Caco-2 (cell line): ENCODE measurements around the gene TLK1. TPM values are rescaled to one million over a fixed set of nuclear protein-coding genes. Genes with fewer than 3 reads are reported as not detected.

Experiments used
- BruUV-seq: library from RNA; stranded (reverse); fragments of 400-500 nt; replicated peaks from 2 replicates; lab custom pipeline; 2021; lab: Mats Ljungman, UMichigan
- CTCF ChIA-PET: fragments of 300-600 bp; sonication (Branson Sonifier 250); formaldehyde crosslinking; loops from one replicate; lab custom pipeline; 2022; ENCODE audit warnings: antibody characterized with exemption; lab: Charles Lee
- POLR2A ChIA-PET: fragments of 300-600 bp; sonication (Branson Sonifier 250); formaldehyde crosslinking; loops from one replicate; lab custom pipeline; 2022; ENCODE audit warnings: antibody characterized with exemption; lab: Charles Lee
- DNase-seq, 2 experiments: peaks; one replicate each; pipeline versions ENCODE4 v3.0.0 to v3.0.0-alpha.2; 2020 to 2022
- H3K27me3 ChIP-seq: replicated peaks from 2 replicates; pipeline ENCODE4 v1.6.0; 2011; ENCODE audit warnings: low read length; ENCODE audit not compliant: control insufficient read depth, insufficient read depth
- H3K36me3 ChIP-seq: 2 replicates; pipeline ENCODE4 v1.5.1; 2011; ENCODE audit warnings: low read length; ENCODE audit not compliant: control insufficient read depth, insufficient read depth
- H3K4me1 ChIP-seq: fragments of 250-450 bp; sonication (Bioruptor Pico); 2 replicates; pipeline ENCODE4 v1.5.1; 2020; ENCODE audit warnings: mild to moderate bottlenecking
- H3K4me3 ChIP-seq: 2 replicates; pipeline ENCODE4 v1.5.1; 2011; ENCODE audit warnings: low read depth, mild to moderate bottlenecking, control low read depth, low read length
- H3K9me3 ChIP-seq: fragments of 250-450 bp; sonication (Bioruptor Pico); 2 replicates; pipeline ENCODE4 v1.5.1; 2020; ENCODE audit warnings: mild to moderate bottlenecking, moderate library complexity
- H3K27ac Mint-ChIP-seq: one replicate; pipeline ENCODE4 v1.8.0; 2022; ENCODE audit warnings: mixed read lengths; ENCODE audit not compliant: unreplicated experiment
- H3K27me3 Mint-ChIP-seq: one replicate; pipeline ENCODE4 v1.8.0; 2022; ENCODE audit warnings: mixed read lengths; ENCODE audit not compliant: insufficient read depth, unreplicated experiment
- H3K36me3 Mint-ChIP-seq: one replicate; pipeline ENCODE4 v1.8.0; 2022; ENCODE audit warnings: mild to moderate bottlenecking, mixed read lengths; ENCODE audit not compliant: insufficient read depth, unreplicated experiment
- H3K4me1 Mint-ChIP-seq: one replicate; pipeline ENCODE4 v1.8.0; 2022; ENCODE audit warnings: low read depth, mixed read lengths; ENCODE audit not compliant: unreplicated experiment
- H3K4me3 Mint-ChIP-seq: one replicate; pipeline ENCODE4 v1.8.0; 2022; ENCODE audit warnings: mild to moderate bottlenecking, moderate library complexity, mixed read lengths; ENCODE audit not compliant: unreplicated experiment
- H3K9me3 Mint-ChIP-seq: one replicate; pipeline ENCODE4 v1.8.0; 2022; ENCODE audit warnings: mixed read lengths; ENCODE audit not compliant: unreplicated experiment
- CTCF ChIP-seq, 2 experiments: fragments of 200-600 bp in 1 of 2; IDR thresholded peaks; 1 replicate in 1 of 2; 2 replicates in 1 of 2; pipeline versions ENCODE4 v1.5.1 to v1.8.0; 2011 to 2022; ENCODE audit warnings: antibody characterized with exemption in 1 of 2, control low read depth in 1 of 2, inconsistent platforms in 1 of 2, low read depth in 1 of 2, low read length in 1 of 2, mild to moderate bottlenecking in 1 of 2, moderate library complexity in 1 of 2; ENCODE audit not compliant: insufficient read depth in 1 of 2, severe bottlenecking in 1 of 2, unreplicated experiment in 1 of 2
- intact Hi-C: fragments of 100-400 bp; cut with micrococcal nuclease; formaldehyde crosslinking; loops from one replicate; pipeline ENCODE4 v1.10.0; 2022; ENCODE audit not compliant: unreplicated experiment
- total RNA-seq: library from RNA; stranded (reverse); gene quantifications from 2 replicates; pipeline ENCODE4 v1.2.3, GENCODE V29; 2022

TLK1 gene
- total RNA-seq, 1 experiment from 2014 or later, result 85.1 TPM

GRCh38 chr2:171016125-171016524 lies 144.6 kb downstream of the TLK1 start:
- no peak for TF ChIP-seq CTCF (IDR thresholded peaks at IDR 0.05; ENCODE audit: insufficient read depth in 1 of 2, low read depth in 1 of 2, low read length in 1 of 2, severe bottlenecking in 1 of 2, unreplicated experiment in 1 of 2)
- no peak for DNase-seq
- POLR2A ChIA-PET, result no interaction called here
- peaks cover 43% of the 10 kb centered on the region for H3K36me3 Mint-ChIP-seq
- no peaks in the 10 kb centered on the region for H3K9me3 Mint-ChIP-seq
- no peaks in the 10 kb centered on the region for H3K4me1 Mint-ChIP-seq
- intact Hi-C loops, result no loop called here
- H3K27ac Mint-ChIP-seq, result no peak overlapping the region
- Histone ChIP-seq H3K4me3 (no peak overlapping the region), H3K9me3 (no peaks in the 10 kb centered on the region), H3K27me3 (no peaks in the 10 kb centered on the region), H3K4me1 (no peaks in the 10 kb centered on the region), H3K36me3 (peaks cover 1% of the 10 kb centered on the region)
- CTCF ChIA-PET, result no interaction called here
- BruUV-seq, result no TSS peak
- H3K27me3 Mint-ChIP-seq, result no peaks in the 10 kb centered on the region
- no peak overlapping the region for H3K4me3 Mint-ChIP-seq

DNA sequence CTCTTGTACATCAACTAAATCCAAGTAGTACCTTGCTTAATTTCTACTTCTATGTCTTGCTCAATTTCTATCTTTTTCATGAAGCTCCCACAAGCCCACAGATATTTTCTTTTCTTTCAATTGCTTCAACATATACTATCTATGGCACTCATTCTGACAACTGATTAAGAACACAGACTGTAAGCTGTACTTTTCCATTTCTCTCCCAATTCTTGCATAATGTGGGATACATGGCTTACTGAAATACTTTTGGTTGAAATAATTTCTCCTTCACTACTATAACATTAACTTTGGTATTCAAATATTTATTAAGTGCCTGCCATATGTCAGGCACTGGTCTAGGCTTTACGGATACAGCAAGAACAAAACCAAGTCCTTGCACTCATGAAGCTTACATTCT lies 146.8 kb downstream of the TLK1 start:
- DNase-seq, result no peak
- Histone ChIP-seq H3K36me3 (peaks cover 1% of the 10 kb centered on the region), H3K27me3 (no peaks in the 10 kb centered on the region), H3K4me3 (no peak overlapping the region), H3K4me1 (no peaks in the 10 kb centered on the region), H3K9me3 (no peaks in the 10 kb centered on the region)
- H3K27ac Mint-ChIP-seq, result no peak overlapping the region
- ChIA-PET CTCF (no interaction called here), POLR2A (no interaction called here)
- no TSS peak for BruUV-seq
- intact Hi-C loops, result no loop called here
- no peaks in the 10 kb centered on the region for H3K27me3 Mint-ChIP-seq
- H3K36me3 Mint-ChIP-seq, result peaks cover 48% of the 10 kb centered on the region
- peaks cover 3% of the 10 kb centered on the region for H3K4me1 Mint-ChIP-seq
- no peak overlapping the region for H3K4me3 Mint-ChIP-seq
- no peaks in the 10 kb centered on the region for H3K9me3 Mint-ChIP-seq
- TF ChIP-seq CTCF (IDR thresholded peaks at IDR 0.05; ENCODE audit: insufficient read depth in 1 of 2, low read depth in 1 of 2, low read length in 1 of 2, severe bottlenecking in 1 of 2, unreplicated experiment in 1 of 2), result no peak

DNA sequence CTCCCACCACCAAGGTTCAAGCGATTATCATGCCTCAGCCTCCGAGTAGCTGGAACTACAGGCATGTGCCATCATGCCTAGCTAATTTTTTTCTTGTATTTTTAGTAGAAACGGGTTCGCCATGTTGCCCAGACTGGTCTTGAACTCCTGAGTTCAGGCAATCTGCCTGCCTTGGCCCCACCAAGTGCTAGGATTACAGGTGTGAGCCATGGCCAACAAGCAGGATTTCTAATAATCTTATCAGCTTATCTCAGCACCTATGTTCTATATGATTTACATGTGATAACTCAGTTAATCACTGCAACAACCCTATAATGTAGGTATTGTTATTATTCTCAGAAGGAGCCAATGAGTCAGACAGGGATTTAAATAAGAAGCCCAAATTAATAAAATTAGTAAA lies 151.3 kb downstream of the TLK1 start:
- Histone ChIP-seq H3K4me3 (no peak overlapping the region), H3K36me3 (no peaks in the 10 kb centered on the region; the same call in none of the 2 replicates), H3K9me3 (no peaks in the 10 kb centered on the region), H3K27me3 (no peaks in the 10 kb centered on the region), H3K4me1 (no peaks in the 10 kb centered on the region)
- BruUV-seq, result no TSS peak
- H3K9me3 Mint-ChIP-seq, result no peaks in the 10 kb centered on the region
- H3K4me3 Mint-ChIP-seq, result no peak overlapping the region
- peaks cover 7% of the 10 kb centered on the region for H3K4me1 Mint-ChIP-seq
- TF ChIP-seq CTCF (IDR thresholded peaks at IDR 0.05; ENCODE audit: insufficient read depth in 1 of 2, low read depth in 1 of 2, low read length in 1 of 2, severe bottlenecking in 1 of 2, unreplicated experiment in 1 of 2), result no peak
- H3K27ac Mint-ChIP-seq, result no peak overlapping the region
- intact Hi-C loops, result no loop called here
- CTCF ChIA-PET, result interaction anchor here (3.1 kb wide), 1 partner anchor 78 kb away, joined by 8 read pairs; no protein-coding TSS in a partner anchor
- H3K36me3 Mint-ChIP-seq, result peaks cover 53% of the 10 kb centered on the region
- POLR2A ChIA-PET, result no interaction called here
- H3K27me3 Mint-ChIP-seq, result no peaks in the 10 kb centered on the region
- no peak for DNase-seq
